Peyer's patch (tissue), 4 donors: Measurements from ENCODE around the gene COL24A1.

Experiments
- CTCF ChIP-seq, 6 experiments: fragments of 450-650 bp in 4 of 6; fragments of 200-600 bp in 2 of 6; sonication (generic) in 1 of 6; IDR thresholded peaks; one replicate each; pipeline ENCODE4 v1.5.1; 2017 to 2019; ENCODE audit warnings: antibody characterized with exemption in 6 of 6, mild to moderate bottlenecking in 3 of 6, moderate library complexity in 1 of 6
- POLR2A ChIP-seq, 2 donors: fragments of 450-650 bp; IDR thresholded peaks; one replicate each; pipeline ENCODE4 v1.5.1; 2017; ENCODE audit warnings: antibody characterized with exemption in 2 of 2, mild to moderate bottlenecking in 2 of 2, moderate library complexity in 2 of 2

GRCh38 chr1:86030180-86030579 lies 126.4 kb downstream of the COL24A1 start:
- TF ChIP-seq POLR2A (IDR thresholded peaks at IDR 0.05) (no peak), CTCF (IDR thresholded peaks at IDR 0.05) (no peak)
